Smooth muscle cell (in vitro differentiated cells): ENCODE data around the gene TTBK1. TPM values are rescaled to one million over a fixed set of nuclear protein-coding genes. Genes with fewer than 3 reads are reported as not detected.

ENCODE experiments used
- DNase-seq: peaks from one replicate; lab custom pipeline; 2025; ENCODE audit not compliant: unreplicated experiment; lab: John Stamatoyannopoulos, UW
- H2AFZ ChIP-seq: fragments of 200-600 bp; sonication (generic); 2 replicates; pipeline ENCODE4 v1.6.0; 2016; ENCODE audit warnings: antibody characterized with exemption, low read depth, mild to moderate bottlenecking
- H3F3A ChIP-seq: fragments of 200-600 bp; sonication (generic); 2 replicates; pipeline ENCODE4 v1.6.0; 2017; ENCODE audit warnings: antibody characterized with exemption, low read depth
- H3K27ac ChIP-seq: fragments of 200-600 bp; sonication (generic); 2 replicates; pipeline ENCODE4 v1.5.1; 2016; ENCODE audit warnings: low read depth, mild to moderate bottlenecking
- H3K27me3 ChIP-seq: fragments of 200-600 bp; sonication (generic); 2 replicates; pipeline ENCODE4 v1.6.1; 2016; ENCODE audit warnings: low read depth, mild to moderate bottlenecking
- H3K36me3 ChIP-seq: fragments of 200-600 bp; sonication (generic); 2 replicates; pipeline ENCODE4 v1.5.1; 2016; ENCODE audit warnings: low read depth
- H3K4me1 ChIP-seq: fragments of 200-600 bp; sonication (generic); 2 replicates; pipeline ENCODE4 v1.5.1; 2016; ENCODE audit warnings: low read depth
- H3K4me2 ChIP-seq: fragments of 200-600 bp; sonication (generic); 2 replicates; pipeline ENCODE4 v1.6.0; 2016; ENCODE audit warnings: mild to moderate bottlenecking
- H3K4me3 ChIP-seq: fragments of 200-600 bp; sonication (generic); 2 replicates; pipeline ENCODE4 v1.5.1; 2016; ENCODE audit warnings: mild to moderate bottlenecking
- H3K79me2 ChIP-seq: fragments of 200-600 bp; sonication (generic); 2 replicates; pipeline ENCODE4 v1.6.0; 2016; ENCODE audit warnings: low read depth, mild to moderate bottlenecking
- H3K9ac ChIP-seq: fragments of 200-600 bp; sonication (generic); 2 replicates; pipeline ENCODE4 v1.6.0; 2016; ENCODE audit warnings: low read depth
- H3K9me3 ChIP-seq: fragments of 200-600 bp; sonication (generic); replicated peaks from 2 replicates; pipeline ENCODE4 v1.5.1; 2016; ENCODE audit warnings: low read depth
- H4K20me1 ChIP-seq: fragments of 200-600 bp; sonication (generic); 2 replicates; pipeline ENCODE4 v1.6.0; 2016; ENCODE audit warnings: low read depth
- WGBS: methylation state at CpG from one replicate; pipeline ENCODE4 v1.1.7; 2016; ENCODE audit warnings: low lambda C conversion rate; 5-methylcytosine and 5-hydroxymethylcytosine counted together
- polyA plus RNA-seq: library from polyadenylated mRNA; unstranded; fragments of >200 nt; fragmentation: Nextera tagmentation; extraction: Ambion mirVana; gene quantifications from 2 replicates; pipeline ENCODE4 v1.2.1, GENCODE V29; 2016
- total RNA-seq: library from RNA; depleted of rRNA; stranded (reverse); fragments of >200 nt; gene quantifications from 2 replicates; pipeline ENCODE4 v1.2.3, GENCODE V29; 2014
- TF ChIP-seq, protein P1 (sequence below): fragments of 200-600 bp; sonication (generic); IDR thresholded peaks from 2 replicates; pipeline ENCODE4 v1.5.1; 2017; ENCODE audit warnings: borderline replicate concordance, mild to moderate bottlenecking, antibody characterized with exemption; ENCODE audit not compliant: insufficient read depth, poor library complexity, severe bottlenecking

Gene TTBK1
- total and polyA plus RNA-seq, 2 experiments from 2014 or later: not detected

DNA sequence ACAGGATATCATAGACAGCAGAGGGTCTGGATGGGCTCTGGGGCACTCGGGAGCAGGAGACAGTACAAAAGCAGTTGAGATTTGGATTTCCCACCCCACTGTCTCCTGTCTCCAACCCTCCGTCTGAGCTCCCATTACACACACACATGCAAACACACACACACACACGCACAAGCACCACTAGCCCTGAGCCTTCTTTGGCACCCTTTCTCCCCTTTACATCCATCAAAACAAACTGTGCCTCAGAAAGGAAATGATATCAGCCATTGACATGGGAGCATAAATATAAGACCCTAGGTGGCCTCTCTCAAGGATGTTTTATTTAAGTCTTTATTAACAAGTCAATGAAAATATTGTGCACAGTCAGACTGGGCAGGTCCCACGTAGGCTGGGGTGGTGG lies 17.5 kb downstream of the TTBK1 start:
- TF ChIP-seq, protein P1, sequence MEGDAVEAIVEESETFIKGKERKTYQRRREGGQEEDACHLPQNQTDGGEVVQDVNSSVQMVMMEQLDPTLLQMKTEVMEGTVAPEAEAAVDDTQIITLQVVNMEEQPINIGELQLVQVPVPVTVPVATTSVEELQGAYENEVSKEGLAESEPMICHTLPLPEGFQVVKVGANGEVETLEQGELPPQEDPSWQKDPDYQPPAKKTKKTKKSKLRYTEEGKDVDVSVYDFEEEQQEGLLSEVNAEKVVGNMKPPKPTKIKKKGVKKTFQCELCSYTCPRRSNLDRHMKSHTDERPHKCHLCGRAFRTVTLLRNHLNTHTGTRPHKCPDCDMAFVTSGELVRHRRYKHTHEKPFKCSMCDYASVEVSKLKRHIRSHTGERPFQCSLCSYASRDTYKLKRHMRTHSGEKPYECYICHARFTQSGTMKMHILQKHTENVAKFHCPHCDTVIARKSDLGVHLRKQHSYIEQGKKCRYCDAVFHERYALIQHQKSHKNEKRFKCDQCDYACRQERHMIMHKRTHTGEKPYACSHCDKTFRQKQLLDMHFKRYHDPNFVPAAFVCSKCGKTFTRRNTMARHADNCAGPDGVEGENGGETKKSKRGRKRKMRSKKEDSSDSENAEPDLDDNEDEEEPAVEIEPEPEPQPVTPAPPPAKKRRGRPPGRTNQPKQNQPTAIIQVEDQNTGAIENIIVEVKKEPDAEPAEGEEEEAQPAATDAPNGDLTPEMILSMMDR: no peak
- 87% methylated on average over 4 of the region's 4 CpGs for WGBS
- no peak overlapping the region for H3K4me3 ChIP-seq
- no peak overlapping the region for H3K27ac ChIP-seq
- no peaks in the 10 kb centered on the region for H3K9me3 ChIP-seq
- H3K4me1 ChIP-seq: no peaks in the 10 kb centered on the region
- H2AFZ ChIP-seq: no peak overlapping the region
- H3F3A ChIP-seq: no peaks in the 10 kb centered on the region
- no peaks in the 10 kb centered on the region for H4K20me1 ChIP-seq
- no peak overlapping the region for H3K9ac ChIP-seq
- no peak overlapping the region for H3K4me2 ChIP-seq
- H3K36me3 ChIP-seq: no peaks in the 10 kb centered on the region
- H3K27me3 ChIP-seq: no peaks in the 10 kb centered on the region
- no peak for DNase-seq
- no peaks in the 10 kb centered on the region for H3K79me2 ChIP-seq

DNA sequence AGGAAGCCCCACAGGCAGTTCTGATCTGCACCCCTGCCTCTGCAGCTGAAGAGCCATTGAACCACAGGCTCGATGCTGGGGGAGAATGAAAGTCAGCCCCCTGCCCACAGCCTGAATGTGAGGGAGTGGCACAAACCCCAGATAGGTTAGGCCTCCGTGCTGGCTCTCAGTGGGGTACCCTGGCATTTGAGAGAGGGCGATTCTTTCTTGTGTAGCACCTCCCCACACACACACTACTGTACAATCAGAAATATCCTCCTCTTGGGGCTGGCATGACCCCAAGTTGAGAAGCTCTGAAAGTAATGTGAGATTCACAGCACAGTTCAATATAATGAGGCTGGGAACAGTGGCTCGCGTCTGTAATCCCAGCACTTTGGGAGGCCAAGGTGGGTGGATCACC lies 17.9 kb downstream of the TTBK1 start:
- WGBS: 93% methylated on average over 5 of the region's 5 CpGs
- TF ChIP-seq, protein P1: no peak
- no peak overlapping the region for H3K4me3 ChIP-seq
- H3K79me2 ChIP-seq: no peaks in the 10 kb centered on the region
- H3K9ac ChIP-seq: no peak overlapping the region
- H3K4me2 ChIP-seq: no peak overlapping the region
- no peaks in the 10 kb centered on the region for H3K27me3 ChIP-seq
- no peaks in the 10 kb centered on the region for H3K4me1 ChIP-seq
- H3K36me3 ChIP-seq: no peaks in the 10 kb centered on the region
- no peak overlapping the region for H3K27ac ChIP-seq
- H4K20me1 ChIP-seq: no peaks in the 10 kb centered on the region
- no peak overlapping the region for H2AFZ ChIP-seq
- DNase-seq: no peak
- H3F3A ChIP-seq: no peaks in the 10 kb centered on the region
- H3K9me3 ChIP-seq: no peaks in the 10 kb centered on the region

DNA sequence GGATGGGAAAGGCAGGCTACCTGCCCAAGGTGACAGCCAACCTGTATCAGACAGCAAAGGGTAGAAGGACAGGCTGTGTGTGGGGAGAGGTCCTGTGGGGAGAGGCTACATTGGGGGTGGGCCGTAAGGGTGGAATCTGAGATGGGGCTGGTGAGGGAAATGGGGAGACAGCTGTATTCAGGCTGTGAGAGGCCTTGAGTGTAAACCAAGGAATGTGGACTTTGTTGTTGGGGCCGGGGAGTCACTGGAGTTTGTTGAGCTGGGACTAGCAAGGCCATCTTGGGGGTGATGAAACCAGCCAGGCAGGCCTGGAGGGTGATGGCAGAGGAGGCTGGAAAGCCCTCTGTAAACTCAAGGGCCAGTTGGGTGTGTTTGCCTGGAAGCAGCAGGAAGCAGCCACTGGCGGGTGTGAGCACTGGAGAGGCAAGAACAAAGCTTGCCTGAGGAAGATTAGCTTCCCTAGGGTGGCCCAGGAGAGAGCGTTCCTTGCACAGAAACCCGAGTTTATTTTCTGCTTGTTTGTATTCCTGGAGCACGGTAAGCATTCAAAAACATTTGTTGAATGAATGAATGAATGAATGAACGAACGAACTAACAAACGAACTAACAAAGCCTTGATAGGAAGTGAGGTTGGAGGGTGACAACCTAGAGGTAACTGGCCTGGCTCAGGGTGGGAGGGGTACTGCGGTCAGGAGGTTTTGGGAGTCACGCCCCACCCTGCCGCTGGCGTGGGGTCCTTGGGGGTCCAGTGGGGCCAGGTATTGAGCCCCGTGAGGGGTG lies 18.9 kb downstream of the TTBK1 start:
- Histone ChIP-seq H2AFZ (no peak overlapping the region), H3K79me2 (no peaks in the 10 kb centered on the region), H3K36me3 (no peaks in the 10 kb centered on the region), H3K4me2 (no peak overlapping the region), H4K20me1 (no peaks in the 10 kb centered on the region), H3K9ac (no peak overlapping the region), H3K9me3 (no peaks in the 10 kb centered on the region), H3K4me3 (no peak overlapping the region), H3K27me3 (no peaks in the 10 kb centered on the region), H3F3A (no peaks in the 10 kb centered on the region), H3K4me1 (no peaks in the 10 kb centered on the region), H3K27ac (no peak overlapping the region)
- TF ChIP-seq, protein P1: no peak
- WGBS: 91% methylated on average over 14 of the region's 14 CpGs
- no peak for DNase-seq
